GM12892 (cell line): ENCODE results near the gene FPR2.

Source experiments
- POLR2A ChIP-seq: IDR thresholded peaks from 2 replicates; pipeline ENCODE4 v1.6.1; 2011; ENCODE audit warnings: low read depth, low read length, control low read depth
- POLR2AphosphoS5 ChIP-seq: IDR thresholded peaks from 2 replicates; pipeline ENCODE4 v1.6.1; 2011; ENCODE audit warnings: low read depth, low read length, control low read depth

GRCh38 chr19:51788029-51788428 lies 27.0 kb downstream of the FPR2 start:
- TF ChIP-seq POLR2AphosphoS5 = no peak
- no peak for TF ChIP-seq POLR2A
